ENCODE data around the gene FOXP2.

FOXP2 gene

DNA sequence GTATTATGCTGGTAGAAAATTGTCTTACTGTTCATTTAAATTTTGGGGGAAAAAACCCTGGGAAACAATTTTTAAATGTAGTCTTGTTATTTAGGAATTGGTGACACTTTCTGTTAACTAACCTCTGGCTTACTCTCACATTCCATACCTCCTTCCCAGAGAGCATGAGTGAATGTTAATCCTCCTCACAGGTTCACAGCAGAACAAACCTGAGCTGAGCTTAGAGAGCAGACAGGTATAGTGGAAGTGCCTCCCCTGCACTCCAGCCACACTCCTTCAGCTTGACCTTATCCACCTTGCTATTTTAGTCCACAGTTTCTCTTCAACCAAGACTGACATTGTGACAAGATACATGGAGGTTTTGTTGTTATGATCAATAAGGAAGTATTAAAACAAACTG is 235.9 kb downstream of the FOXP2 start:
- in situ Hi-C loops (cut with HindIII; ENCODE audit: low sequenced_read_pairs), result no loop called here

GRCh38 chr7:114652041-114652440 is 237.4 kb downstream of the FOXP2 start:
- in situ Hi-C loops (cut with HindIII; ENCODE audit: low sequenced_read_pairs), result no loop called here

- in situ Hi-C loops (cut with HindIII; ENCODE audit: low sequenced_read_pairs), result no loop called here
Measured at GRCh38 chr7:114653364-114654088, 238.9 kb downstream of the FOXP2 start.

- in situ Hi-C loops (cut with HindIII; ENCODE audit: low sequenced_read_pairs), result no loop called here
Measured at GRCh38 chr7:114656466-114656865, 241.9 kb downstream of the FOXP2 start.

DNA sequence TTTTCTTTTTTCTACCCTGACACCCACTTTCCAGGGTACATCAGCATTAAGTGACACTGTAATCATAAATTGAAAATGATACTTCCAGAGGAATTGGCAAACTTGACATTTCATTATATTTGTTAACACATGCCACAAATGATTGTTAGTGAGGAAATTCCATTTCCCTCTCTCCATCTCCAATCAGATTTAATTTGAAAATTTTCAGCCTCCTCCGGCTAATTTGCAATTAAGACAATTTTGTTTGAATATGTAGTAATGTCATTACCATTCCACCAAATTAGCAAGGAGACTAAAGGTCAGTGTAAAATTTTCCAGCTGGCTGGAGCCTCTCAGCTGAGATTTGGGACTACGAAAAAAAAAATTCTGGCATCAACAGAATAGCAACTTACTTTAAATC is 242.7 kb downstream of the FOXP2 start:
- in situ Hi-C loops (cut with HindIII; ENCODE audit: low sequenced_read_pairs), result no loop called here

GRCh38 chr7:114658216-114658615 is 243.6 kb downstream of the FOXP2 start:
- in situ Hi-C loops (cut with HindIII; ENCODE audit: low sequenced_read_pairs), result no loop called here

DNA sequence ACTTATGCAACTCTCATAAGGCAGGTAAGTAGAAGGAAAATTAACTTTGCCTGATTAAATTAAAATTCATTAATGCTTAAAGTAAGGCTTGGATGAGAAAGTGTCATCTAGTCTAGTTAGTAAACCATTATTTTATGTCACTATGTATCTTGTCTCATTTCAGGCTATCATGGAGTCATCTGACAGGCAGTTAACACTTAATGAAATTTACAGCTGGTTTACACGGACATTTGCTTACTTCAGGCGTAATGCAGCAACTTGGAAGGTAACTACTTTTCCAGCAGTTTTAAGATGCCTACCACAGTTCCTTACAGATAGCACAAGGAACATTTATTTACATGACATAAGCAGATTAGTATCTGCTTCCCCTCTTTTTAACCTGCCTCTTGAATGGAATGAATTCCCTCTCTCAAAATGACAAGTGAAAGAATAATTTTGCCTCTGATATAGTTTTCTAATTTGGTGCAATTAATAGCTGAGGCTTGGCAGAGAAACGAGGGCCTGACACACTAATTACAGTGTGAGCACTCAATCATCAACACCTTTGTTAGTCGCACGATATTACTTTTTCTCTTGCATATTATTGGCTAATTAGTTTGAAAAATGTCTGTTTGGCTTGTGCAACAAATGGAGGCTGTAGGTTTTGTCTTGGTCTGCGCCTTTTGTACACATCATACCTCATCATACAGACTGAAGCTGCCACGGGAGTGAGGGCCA is 245.0 kb downstream of the FOXP2 start:
- in situ Hi-C loops (cut with HindIII; ENCODE audit: low sequenced_read_pairs), result no loop called here

DNA sequence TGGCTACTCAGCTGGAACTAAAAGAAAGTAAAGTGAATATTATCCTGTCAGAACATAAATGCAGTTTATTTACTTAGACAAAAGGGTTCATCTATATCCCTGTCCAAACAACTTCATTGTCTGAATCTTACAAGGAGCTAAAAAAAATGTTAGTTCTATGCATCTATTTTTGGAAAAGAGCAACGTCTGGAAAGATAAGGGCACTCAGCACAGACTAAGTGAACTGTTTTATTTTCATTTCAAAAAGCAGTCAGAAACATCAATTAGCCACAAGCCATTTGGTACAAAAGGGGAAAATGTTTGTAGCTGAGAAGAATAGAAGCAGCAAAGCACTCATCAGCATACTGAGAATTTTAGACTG is 245.5 kb downstream of the FOXP2 start:
- in situ Hi-C loops (cut with HindIII; ENCODE audit: low sequenced_read_pairs), result no loop called here

GRCh38 chr7:114660753-114661152 is 246.1 kb downstream of the FOXP2 start:
- in situ Hi-C loops (cut with HindIII; ENCODE audit: low sequenced_read_pairs), result no loop called here

DNA sequence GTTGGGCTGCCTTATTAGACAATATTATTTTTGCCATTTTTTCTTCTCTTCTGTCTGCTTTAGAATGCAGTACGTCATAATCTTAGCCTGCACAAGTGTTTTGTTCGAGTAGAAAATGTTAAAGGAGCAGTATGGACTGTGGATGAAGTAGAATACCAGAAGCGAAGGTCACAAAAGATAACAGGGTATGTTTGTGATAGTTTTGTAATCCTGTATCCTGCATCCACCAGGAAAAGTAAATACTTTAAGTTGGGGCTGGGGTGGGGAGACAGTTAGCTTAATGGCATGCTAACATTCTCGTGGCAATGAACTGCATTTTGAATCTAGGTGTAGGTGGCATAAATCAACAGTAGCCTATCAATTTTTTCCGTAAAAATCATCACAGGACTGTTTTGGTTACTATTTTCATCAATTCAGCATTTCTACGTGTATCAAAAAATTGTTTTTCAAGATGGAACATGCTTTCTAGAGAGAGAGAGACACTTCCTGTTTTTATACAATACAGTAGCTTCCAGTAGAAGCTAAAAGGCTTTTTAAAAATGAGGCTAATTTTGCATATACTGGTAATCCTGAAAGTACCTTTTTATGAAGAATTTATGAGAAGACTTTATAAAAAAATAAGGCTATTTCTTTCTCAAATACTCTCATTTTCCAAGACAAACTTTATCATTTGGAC is 247.5 kb downstream of the FOXP2 start:
- in situ Hi-C loops (cut with HindIII; ENCODE audit: low sequenced_read_pairs), result no loop called here

DNA sequence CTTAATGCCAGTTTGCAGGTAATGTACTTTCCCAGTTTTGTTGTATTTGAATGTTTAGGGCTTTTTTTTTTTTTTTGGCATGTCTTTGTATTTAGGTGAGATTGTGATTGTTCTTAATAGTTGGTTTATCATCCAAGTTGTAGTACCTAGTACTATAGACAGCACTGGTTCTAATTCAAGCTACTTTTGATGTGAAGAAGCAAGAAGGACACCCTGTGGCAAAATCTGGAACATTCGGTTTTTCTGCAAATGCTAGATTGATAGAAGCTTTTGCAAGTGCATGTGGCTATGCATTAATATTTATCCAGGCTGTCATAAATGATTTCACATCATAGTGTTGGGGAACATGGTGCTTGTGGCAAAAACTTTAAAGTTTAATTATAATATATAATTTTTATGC is 248.9 kb downstream of the FOXP2 start:
- in situ Hi-C loops (cut with HindIII; ENCODE audit: low sequenced_read_pairs), result no loop called here

GRCh38 chr7:114670676-114671075 is 256.1 kb downstream of the FOXP2 start:
- in situ Hi-C loops (cut with HindIII; ENCODE audit: low sequenced_read_pairs), result no loop called here

DNA sequence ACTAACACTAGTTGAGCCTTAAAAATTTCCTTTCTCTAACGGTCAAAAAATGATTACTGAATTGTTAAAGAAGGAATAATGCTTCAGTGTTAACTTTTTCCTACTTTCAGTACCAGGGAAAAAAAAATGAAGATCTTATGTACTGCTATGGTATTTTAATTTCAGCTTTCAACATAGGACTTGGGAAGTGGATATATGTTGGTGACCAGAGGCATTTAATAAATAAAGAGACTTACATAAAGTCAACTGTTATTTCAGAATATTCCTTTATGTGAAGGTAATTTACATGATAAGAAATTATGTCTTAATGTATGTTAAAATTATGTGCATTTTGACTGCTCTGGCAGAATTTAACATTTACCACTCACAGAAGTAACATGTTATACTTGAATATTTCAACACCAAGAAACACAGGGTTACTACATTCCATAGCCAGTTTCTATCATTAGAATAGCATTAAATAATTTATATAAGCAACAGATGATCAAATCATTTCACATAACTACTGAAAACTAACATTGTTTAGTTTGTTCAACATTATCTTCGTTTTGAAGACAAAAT is 257.0 kb downstream of the FOXP2 start:
- in situ Hi-C loops (cut with HindIII; ENCODE audit: low sequenced_read_pairs), result no loop called here

- in situ Hi-C loops (cut with HindIII; ENCODE audit: low sequenced_read_pairs), result no loop called here
Measured at GRCh38 chr7:114678116-114678515, 263.5 kb downstream of the FOXP2 start.

DNA sequence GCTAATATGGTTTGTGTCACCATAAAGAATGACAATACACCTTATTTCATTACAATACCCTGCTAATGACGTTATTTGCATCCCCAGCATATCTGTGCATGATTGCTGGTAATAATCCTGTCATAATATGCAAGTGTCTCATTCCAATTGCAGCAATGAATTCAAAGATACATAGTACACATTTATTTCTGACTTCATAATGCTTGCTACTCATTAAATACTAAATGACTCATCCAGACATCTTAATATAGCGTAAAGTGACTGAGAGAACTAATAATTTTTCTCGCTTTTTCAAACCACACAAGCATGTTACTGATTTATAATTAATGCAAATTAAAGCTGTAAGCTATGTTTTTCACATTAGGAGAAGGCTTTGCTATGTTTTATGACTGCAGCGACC is 272.6 kb downstream of the FOXP2 start:
- in situ Hi-C loops (cut with HindIII; ENCODE audit: low sequenced_read_pairs), result no loop called here

DNA sequence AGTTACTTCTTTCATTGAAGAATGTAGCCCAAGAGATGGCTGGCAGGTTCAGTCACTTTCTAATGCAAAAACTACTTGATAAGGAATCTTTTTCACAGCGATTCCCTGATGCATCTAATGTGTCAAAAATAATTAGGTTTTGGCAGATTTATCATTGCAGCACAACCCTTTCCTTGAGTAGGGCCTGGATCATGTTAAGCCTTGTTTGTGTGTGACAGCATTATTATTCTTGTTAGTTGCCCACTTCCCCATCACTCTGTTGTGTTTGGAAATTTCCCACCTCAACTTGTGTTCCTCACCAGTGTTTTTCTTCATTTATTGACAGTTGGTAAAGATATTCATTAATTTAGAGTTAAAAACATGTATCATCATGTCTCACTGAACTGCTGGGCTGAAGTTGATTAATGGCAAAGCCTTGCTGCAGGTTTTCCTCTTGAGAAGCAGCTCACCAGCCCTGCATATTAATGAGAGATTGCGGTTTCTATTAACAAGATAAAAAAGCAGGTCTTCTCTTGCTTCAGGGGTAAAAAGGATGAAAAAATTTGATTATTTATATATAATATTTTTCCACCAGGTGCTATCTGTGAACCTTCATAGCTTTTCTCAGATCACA is 273.9 kb downstream of the FOXP2 start:
- in situ Hi-C loops (cut with HindIII; ENCODE audit: low sequenced_read_pairs), result no loop called here

DNA sequence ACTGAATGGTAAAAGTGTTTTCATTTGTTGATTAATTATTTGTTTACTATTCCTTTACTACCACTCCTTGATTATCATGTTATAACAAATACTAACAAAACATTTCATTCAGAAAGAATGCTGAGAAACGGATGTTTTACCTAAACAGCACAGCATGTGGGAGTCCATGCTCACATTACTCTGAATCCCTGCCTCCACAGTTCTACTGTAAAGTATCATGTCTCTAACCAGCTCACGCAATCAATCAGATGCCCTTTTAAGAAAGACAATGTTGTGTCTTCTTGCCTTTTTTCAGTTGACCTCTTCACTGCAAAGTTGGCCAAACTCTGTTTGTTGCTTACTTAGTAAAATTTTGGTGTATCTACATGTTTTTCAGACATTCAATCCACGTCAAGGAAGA is 274.8 kb downstream of the FOXP2 start:
- in situ Hi-C loops (cut with HindIII; ENCODE audit: low sequenced_read_pairs), result no loop called here

GRCh38 chr7:114691605-114692004 is 277.0 kb downstream of the FOXP2 start:
- in situ Hi-C loops (cut with HindIII; ENCODE audit: low sequenced_read_pairs), result no loop called here

GRCh38 chr7:114695182-114695581 is 280.6 kb downstream of the FOXP2 start:
- in situ Hi-C loops (cut with HindIII; ENCODE audit: low sequenced_read_pairs), result no loop called here

DNA sequence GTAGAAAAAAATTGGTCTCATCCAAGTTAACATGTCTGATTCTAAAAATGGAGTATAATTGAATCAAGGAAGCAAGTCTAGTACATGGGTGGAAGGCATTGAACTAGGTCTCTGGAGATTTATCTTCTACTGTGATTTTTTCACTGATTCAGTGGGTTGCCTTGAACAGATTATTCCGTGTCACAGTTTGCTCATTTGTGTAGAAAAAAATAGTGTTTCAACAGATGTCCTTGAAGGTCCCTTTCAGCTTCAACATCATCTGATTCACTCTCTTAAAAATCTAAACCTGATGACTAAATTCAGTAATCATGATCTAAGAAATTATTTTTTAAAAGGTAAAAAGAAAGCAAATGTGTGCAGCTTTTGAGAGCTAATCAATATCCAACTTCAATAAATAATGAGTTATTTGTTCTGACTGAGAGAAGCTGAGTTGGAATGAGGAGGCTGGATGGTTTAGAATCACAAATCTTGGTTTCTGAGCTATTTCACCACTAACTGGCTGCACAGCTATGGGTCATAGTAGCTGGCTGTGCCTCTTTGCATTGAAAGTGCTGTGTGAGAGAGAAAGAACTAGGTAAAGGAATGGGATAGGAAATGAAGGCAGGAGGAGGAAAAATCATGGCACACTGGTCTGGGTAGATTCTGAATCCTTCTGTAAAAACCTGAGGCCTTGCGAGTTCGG is 285.8 kb downstream of the FOXP2 start:
- in situ Hi-C loops (cut with HindIII; ENCODE audit: low sequenced_read_pairs), result no loop called here

DNA sequence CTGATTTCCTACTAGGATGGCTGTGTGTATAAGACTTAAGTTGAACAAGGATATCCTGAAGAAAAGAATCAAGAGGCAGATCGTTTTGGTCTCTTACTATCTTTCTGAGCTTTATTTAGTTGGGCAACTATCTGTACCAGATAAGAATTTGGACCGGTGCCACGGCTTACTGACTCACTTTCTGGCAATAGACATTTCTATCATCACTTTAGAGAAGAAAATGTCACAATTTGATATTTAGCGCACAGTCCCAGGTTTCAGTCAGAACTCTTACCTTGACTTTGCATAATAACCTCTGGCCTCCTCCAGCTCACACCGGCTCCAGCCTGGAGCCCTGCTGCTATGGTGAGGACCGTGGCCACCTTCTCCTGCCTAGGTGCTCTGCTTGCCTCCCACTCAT is 289.1 kb downstream of the FOXP2 start:
- in situ Hi-C loops (cut with HindIII; ENCODE audit: low sequenced_read_pairs), result no loop called here
